GM19025 (cell line): ENCODE measurements around the gene CRLF1.

Source experiments
- ATAC-seq: cut with Tn5 transposase; IDR thresholded peaks from one replicate; pipeline ENCODE4 v1.9.1; 2021; ENCODE audit warnings: mild to moderate bottlenecking, low read depth, moderate library complexity; ENCODE audit not compliant: unreplicated experiment

The CRLF1 gene

GRCh38 chr19:18636969-18637629 lies 30.5 kb upstream of the CRLF1 start, which contains the start of gene KLHL26:
Gene KLHL26, plus strand, starts transcription at chr19:18637028. Its CDS starts 27 bp downstream, at chr19:18637055.
- ATAC-seq: no peak

- ATAC-seq: peak; percentile 81
These were observed 29.8 kb upstream of the CRLF1 start for GRCh38 chr19:18636183-18636968.

GRCh38 chr19:18635831-18636182 lies 29.2 kb upstream of the CRLF1 start:
- ATAC-seq: no peak

DNA sequence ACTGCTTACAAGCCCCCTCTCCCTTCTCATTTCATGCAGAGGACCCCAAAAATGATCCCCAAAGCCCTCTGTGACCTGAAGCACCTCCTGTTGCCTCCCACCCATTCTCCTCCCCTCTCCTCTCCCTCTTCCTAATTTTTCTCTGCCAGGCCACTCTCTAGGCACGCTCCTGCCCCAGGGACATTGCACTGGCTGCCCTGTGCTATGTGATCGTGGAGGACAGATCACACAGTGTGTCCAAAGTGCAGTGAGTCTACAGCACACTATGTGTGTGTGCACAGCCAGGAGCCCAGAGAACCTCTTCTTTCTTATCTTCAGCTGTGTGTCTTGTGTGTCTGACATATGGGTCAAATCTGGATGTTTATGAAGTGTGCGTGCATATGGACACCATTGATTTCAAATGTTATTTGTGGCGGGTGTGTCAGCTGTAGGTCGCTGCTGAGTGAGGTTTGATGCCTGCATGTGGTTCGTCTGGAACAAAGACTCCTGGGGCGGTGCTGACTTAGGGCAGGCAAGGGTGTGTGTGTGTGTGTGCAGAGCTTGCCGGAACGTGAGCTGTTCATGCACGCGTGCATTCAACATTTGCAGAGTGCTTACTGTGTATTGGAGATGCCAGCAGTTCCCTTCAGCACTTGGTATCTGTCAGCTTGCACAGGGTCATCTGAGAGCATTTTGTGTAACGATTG lies 28.2 kb upstream of the CRLF1 start:
- ATAC-seq: no peak

- ATAC-seq: no peak
These were observed 26.7 kb upstream of the CRLF1 start for GRCh38 chr19:18633321-18633720.

DNA sequence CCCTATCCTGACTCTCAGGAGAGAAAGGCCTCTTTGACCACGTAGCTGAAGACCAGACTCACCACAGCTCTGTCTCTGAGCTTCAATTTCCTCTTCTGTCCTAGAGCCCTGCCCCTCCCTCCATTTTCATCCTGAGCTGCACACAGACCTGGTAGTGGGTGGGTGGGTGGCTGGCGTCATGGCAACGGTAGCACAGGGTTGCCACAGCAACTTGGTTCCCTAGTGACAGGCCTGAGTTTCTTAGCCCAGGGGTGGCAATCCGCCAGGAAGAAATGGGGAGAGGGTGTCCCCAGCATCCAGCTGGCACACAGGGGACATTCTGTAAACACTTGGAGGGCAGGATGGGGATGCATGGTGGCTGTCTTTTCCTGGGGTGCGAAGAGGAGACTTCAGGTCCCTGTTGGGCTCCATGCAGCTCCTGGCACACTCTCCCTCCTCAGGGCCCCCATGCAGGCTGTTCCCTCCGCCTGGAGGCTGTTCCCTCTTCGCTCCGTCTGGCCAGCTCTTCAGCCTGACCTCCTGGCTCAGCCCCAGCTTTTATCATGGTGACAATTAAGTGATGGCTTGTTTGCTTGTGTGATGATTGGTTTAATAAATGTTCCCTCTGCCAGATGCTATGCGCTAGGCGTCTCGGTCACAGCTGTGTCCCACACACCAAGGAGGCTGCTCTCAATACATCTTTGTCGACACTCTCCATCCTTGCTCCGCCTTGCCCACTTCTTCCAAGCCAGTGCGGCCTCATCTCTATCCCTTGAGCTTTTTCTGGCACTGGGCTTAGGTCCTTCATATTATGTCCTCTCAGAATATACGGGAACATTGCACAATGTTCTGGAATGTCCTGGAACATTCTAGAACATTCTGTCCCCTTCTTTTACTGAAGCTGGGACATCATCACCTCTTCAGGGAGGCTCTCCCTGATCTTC lies 22.8 kb upstream of the CRLF1 start:
- no peak for ATAC-seq

GRCh38 chr19:18626906-18627305 lies 20.3 kb upstream of the CRLF1 start:
- no peak for ATAC-seq

- ATAC-seq: no peak
These were observed 14.3 kb upstream of the CRLF1 start for GRCh38 chr19:18620902-18621301.

DNA sequence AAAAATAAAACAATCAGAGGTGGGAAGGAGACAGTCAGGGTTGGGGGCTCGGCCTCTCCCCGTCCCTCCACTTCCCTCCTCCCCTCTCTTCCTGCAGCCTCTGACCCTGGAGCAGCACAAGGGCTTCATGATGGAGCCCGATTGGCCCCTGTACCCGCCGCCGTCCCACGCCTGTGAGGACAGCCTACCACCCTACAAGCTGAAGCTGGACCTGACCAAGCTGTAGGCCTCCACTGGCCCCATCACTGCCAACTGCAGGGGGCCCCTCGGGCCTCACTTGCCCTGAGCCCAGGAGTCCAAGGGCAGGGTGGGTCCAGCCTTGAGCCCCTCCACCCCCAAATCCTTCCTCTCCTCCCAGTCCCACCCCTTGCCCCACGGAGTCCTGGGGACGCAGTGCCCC lies 13.7 kb upstream of the CRLF1 start:
- ATAC-seq: no peak

- no peak for ATAC-seq
These were observed 11.6 kb upstream of the CRLF1 start for GRCh38 chr19:18618236-18618635.

DNA sequence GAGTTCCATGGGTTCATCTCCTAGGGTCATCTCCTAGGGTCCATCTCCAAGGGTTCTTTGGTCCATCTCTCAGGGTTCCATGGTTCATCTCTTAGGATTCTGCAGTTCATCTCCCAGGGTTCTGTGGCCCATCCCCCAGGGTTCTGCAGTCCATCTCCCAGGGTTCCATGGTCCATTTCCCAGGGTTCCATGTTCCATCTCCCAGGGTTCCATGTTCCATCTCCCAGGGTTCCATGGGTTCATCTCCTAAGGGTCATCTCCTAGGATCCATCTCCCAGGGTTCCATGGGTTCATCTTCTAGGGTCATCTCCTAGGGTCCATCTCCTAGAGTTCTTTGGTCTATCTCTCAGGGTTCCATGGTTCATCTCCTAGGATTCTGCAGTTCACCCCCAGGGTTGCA lies 11.0 kb upstream of the CRLF1 start:
- no peak for ATAC-seq

DNA sequence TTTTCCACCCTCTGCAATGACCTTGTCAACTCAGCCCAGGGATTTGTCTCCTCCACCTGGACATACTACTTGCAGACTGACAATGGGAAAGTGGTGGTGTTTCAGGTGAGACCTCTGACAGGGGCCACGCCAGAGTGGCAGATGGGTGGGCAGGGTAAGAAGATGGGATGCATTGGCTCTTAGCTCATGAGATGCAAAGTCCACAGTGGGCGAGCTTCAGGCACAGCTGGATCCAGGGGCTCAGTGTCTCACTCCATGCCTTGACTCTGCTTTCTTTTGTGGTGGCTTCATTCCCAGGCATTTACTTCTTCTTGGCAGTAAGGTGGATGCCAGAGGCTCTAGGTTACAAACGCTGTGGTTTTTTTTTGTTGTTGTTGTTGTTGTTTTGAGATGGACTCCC lies 9.4 kb upstream of the CRLF1 start:
- no peak for ATAC-seq

DNA sequence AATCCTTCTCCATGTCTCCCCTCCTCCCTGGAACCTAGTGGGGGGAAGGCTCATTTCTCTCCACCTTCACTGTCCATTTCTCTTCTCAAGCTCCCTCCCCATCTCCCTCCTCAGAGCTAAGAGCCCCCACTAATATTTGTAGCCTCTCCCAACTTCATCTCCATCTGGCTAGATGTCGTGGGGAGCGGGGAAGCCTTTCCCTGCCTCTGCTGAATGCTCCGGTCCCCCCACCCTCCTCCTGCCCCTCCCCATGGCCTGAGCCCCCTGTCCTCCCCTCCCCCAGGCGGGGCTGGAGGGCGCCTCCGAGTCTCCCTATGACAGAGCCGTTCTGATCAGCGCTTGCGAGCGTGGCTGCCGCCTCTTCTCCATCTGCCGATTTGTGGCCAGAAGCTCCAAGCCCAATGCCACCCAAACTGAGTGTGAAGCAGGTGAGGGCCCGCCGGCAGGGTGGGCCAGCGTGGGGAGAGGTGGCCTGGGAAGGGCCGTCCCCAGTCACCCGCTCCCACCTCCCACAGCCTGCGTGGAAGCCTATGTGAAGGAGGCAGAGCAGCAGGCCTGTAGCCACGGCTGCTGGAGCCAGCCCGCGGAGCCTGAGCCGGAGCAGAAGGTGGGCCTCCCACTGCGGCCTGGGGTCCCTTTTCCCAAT lies 7.1 kb upstream of the CRLF1 start:
- no peak for ATAC-seq

DNA sequence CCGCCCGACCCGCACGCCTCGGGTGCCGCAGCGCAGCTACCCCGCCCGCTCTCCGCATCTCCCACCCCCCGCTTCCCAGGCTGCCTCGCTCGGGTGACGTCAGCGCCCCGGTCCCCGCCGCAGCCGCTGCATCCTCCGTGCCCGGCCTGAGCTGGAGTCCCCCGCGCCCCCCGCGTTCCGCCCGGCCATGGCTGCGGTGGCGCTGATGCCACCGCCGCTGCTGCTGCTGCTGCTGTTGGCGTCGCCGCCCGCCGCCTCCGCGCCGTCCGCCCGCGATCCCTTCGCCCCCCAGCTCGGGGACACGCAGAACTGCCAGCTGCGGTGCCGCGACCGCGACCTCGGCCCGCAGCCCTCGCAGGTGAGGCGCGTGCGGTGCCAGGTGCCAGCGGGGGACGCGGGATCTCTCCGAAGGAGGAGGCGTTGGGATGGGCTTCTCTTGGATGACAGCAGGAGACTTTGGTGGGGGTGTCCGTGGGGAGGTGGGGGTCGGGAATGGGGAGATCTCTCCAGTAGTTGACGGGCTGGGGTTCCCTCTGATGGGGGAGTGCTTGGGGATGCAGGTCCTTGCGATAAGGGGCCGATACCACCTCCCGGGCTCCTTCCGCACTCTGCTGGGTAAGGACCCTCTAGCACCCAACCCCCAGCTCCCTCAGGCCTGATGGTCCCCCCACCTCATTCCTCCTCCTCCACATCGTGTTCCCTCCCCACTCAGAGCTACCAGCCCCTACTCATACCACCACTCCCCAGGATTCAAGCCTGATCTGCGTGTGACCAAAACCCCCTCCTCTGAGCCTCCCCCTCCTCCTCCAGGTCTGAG lies 6.4 kb upstream of the CRLF1 start, which contains the start of gene TMEM59L:
TSS of gene TMEM59L (plus strand) at position 99 of the 817 bp plus-strand sequence. CDS start at position 188, 89 bp downstream.
- no peak for ATAC-seq

DNA sequence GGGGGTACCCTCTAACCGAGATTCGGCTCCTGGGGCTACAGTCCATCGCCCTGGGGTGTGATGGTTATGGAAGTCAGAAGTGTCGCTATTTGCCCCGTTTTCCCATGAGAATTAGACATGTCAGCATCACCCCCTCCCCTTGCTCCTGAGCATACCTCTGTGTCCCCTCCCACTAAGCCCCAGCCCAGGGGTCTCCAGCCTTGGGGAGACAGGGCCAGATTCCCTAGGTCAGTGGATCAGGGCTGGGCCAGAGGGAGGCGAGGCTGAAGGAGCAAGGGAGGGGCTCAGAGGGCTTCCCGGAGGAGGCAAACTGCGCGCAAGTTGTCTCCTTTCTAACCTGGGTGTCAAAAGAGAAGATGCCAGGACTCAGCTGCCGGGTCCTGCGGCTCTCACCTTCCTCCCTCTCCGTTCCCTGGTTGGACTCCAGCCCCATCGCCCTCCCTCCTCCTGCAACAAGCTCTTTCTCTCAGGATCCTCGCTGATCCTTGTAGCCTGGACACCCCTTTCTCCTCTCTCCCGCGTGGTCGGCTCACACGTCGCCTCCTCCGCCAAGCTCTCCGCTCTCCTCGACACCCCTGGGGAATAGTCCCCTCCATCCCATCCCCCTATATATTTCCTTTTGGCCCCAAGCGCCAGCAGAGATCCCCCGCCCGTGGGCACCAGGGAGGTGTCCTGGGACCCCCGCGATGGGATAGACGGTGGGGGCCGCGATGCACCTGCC lies 5.6 kb upstream of the CRLF1 start:
- no peak for ATAC-seq

- ATAC-seq: no peak
These were observed 4.9 kb upstream of the CRLF1 start for GRCh38 chr19:18611327-18612050.

DNA sequence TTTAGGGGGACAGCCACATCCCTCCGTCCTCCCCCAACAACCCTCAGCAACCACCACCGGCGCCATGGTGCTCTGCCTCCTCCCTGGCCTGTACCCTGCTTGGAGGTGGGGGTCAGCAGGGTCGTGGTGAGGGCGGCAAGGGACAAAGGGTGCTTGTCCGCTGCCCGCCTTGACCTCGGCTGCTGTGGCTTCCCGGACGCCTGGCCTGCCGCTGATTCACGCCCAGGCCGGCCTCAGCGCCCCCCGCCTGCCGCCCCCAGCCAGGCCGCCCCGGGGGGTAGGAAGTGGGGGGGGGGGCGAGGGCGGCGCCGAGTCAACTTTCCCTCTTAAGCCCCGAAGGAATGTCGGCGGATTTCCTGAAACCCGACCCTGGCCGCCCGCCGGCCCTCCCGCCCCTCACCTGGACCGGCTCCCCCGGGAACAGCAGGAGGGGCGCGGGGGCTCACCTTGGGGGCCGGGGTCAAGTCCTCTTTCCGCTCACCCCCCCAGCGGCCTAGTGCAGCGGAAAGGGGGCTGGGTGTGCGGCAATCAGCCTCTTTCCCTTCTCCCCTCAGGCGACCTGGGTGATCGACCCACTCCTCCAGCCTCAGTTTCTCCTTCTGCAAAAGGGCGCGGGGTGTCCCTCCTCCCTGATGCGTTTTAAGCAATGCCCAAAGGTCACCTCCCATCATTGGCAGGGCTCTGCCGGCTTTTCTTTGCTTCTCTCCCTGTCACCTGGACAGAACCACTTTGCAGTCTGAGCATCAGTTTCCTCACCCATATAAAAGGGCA lies 4.1 kb upstream of the CRLF1 start:
- no peak for ATAC-seq
